K562 (cell line): Measurements from ENCODE around the gene PACC1. TPM values are rescaled to one million over a fixed set of nuclear protein-coding genes. Genes with fewer than 3 reads are reported as not detected.
A peak's percentile ranks its signal among the peaks of the same experiment; 100 is the strongest.

Experiments
- ATF1 ChIP-seq, 2 experiments: fragments of 450-650 bp in 1 of 2; IDR thresholded peaks; 2 replicates each; pipeline ENCODE4 v1.6.1; 2016; ENCODE audit warnings: missing compliant biosample characterization in 1 of 2, missing genetic modification characterization in 1 of 2
- BCL6 ChIP-seq: fragments of 250-450 bp; sonication (Bioruptor Pico); IDR thresholded peaks from 2 replicates; pipeline ENCODE4 v1.4.0; 2020
- CGGBP1 ChIP-seq: fragments of 250-450 bp; sonication (Bioruptor Pico); IDR thresholded peaks from 2 replicates; pipeline ENCODE4 v1.9.0; 2021; ENCODE audit warnings: mild to moderate bottlenecking
- CHD1 ChIP-seq: fragments of 200-600 bp; sonication (generic); IDR thresholded peaks from one replicate; pipeline ENCODE4 v1.6.1; 2012; ENCODE audit warnings: mild to moderate bottlenecking, moderate library complexity, low read length, inconsistent platforms
- DACH1 ChIP-seq: fragments of 450-650 bp; IDR thresholded peaks from 2 replicates; pipeline ENCODE4 v1.6.1; 2018; ENCODE audit not compliant: partially characterized antibody
- HMG20A ChIP-seq: fragments of 450-650 bp; formaldehyde crosslinking; conservative IDR thresholded peaks from 2 replicates; pipeline ENCODE4 v1.4.0; 2020; ENCODE audit warnings: mild to moderate bottlenecking, mixed read lengths
- KLF16 ChIP-seq: IDR thresholded peaks from 2 replicates; pipeline ENCODE4 v1.6.1; 2016; ENCODE audit warnings: antibody characterized with exemption
- MAFK ChIP-seq: IDR thresholded peaks from 2 replicates; pipeline ENCODE4 v1.6.1; 2011; ENCODE audit warnings: low read length, improper control_type of control experiment
- PCBP1 ChIP-seq: fragments of 200-400 bp; formaldehyde crosslinking; IDR thresholded peaks from 2 replicates; pipeline ENCODE4 v1.6.1; 2018; ENCODE audit warnings: mild to moderate bottlenecking, low read depth, low read length; ENCODE audit not compliant: poor library complexity, severe bottlenecking
- POLR2B ChIP-seq: fragments of 450-650 bp; IDR thresholded peaks from 2 replicates; pipeline ENCODE4 v1.6.1; 2018; ENCODE audit warnings: low read depth; ENCODE audit not compliant: partially characterized antibody
- SAFB2 ChIP-seq: fragments of 200-400 bp; formaldehyde crosslinking; IDR thresholded peaks from 2 replicates; pipeline ENCODE4 v1.6.1; 2018; ENCODE audit warnings: borderline replicate concordance, low read length, low read depth, moderate library complexity; ENCODE audit not compliant: severe bottlenecking
- SMARCE1 ChIP-seq: fragments of 450-650 bp; IDR thresholded peaks from 2 replicates; pipeline ENCODE4 v1.7.1; 2016; ENCODE audit warnings: mild to moderate bottlenecking
- STAT5B ChIP-seq: fragments of 250-450 bp; sonication (Bioruptor Pico); IDR thresholded peaks from 2 replicates; pipeline ENCODE4 v1.8.0; 2021; ENCODE audit warnings: mild to moderate bottlenecking, inconsistent platforms
- ZNF274 ChIP-seq: IDR thresholded peaks from 2 replicates; pipeline ENCODE4 v1.6.1; 2011; ENCODE audit warnings: low read depth, mild to moderate bottlenecking, low read length, moderate library complexity, borderline replicate concordance
- ZNF57 ChIP-seq: fragments of 450-650 bp; formaldehyde crosslinking; IDR thresholded peaks from 2 replicates; pipeline ENCODE4 v1.4.0; 2020; ENCODE audit warnings: mild to moderate bottlenecking, moderate library complexity
- polyA plus RNA-seq, 8 experiments: library from polyadenylated mRNA; depleted of rRNA in 4 of 8; stranded (reverse) in 5 of 8; unstranded in 3 of 8; fragments of >200 nt; fragmentation: Nextera tagmentation in 2 of 8; fragmentation: Illumina TruSeq in 1 of 8; extraction: Ambion mirVana in 2 of 8; extraction: Trizol in 1 of 8; gene quantifications; 2 replicates each; pipeline versions ENCODE4 v1.2.1 to v1.2.3, GENCODE V29; 2011 to 2014; ENCODE audit warnings: inconsistent platforms in 1 of 8, missing spikeins in 1 of 8
- total RNA-seq, 7 experiments: library from RNA; depleted of rRNA in 6 of 7; stranded (reverse); fragments of >200 nt in 6 of 7; fragmentation: Illumina TruSeq in 2 of 7; extraction: Trizol in 2 of 7; gene quantifications; 2 replicates each; pipeline versions ENCODE4 v1.2.1 to v1.2.3, GENCODE V29; 2011 to 2021; ENCODE audit warnings: low replicate concordance in 1 of 7
- TF ChIP-seq, protein P1 (sequence below), 3 experiments: IDR thresholded peaks in 2 of 3; conservative IDR thresholded peaks in 1 of 3; 2 replicates each; pipeline ENCODE4 v1.5.1; 2011 to 2012; ENCODE audit warnings: low read length in 3 of 3, mild to moderate bottlenecking in 3 of 3, control low read depth in 2 of 3, improper control_type of control experiment in 1 of 3, inconsistent platforms in 1 of 3, low read depth in 1 of 3, mixed read lengths in 1 of 3, moderate library complexity in 1 of 3; ENCODE audit not compliant: insufficient read depth in 2 of 3
- TF ChIP-seq, protein P2 (sequence below): fragments of 150-350 bp; IDR thresholded peaks from 2 replicates; pipeline ENCODE4 v1.6.1; 2014; ENCODE audit warnings: low read depth, mild to moderate bottlenecking, low read length, borderline replicate concordance
- TF ChIP-seq, protein P3 (sequence below), 2 experiments: fragments of 450-650 bp in 1 of 2; sonication (generic) in 1 of 2; formaldehyde crosslinking in 1 of 2; IDR thresholded peaks in 1 of 2; conservative IDR thresholded peaks in 1 of 2; 2 replicates each; pipeline versions ENCODE4 v1.6.1 to v1.8.1; 2016 to 2023; ENCODE audit warnings: mild to moderate bottlenecking in 2 of 2, moderate library complexity in 2 of 2, inconsistent platforms in 1 of 2, missing genetic modification reagents in 1 of 2

PACC1 gene
- total and polyA plus RNA-seq, 9 of the 15 experiments (the other 6 are each of a cell fraction or from before 2014, with no cell fraction given) = 7.1 to 19.3 (median 14.9) TPM

DNA sequence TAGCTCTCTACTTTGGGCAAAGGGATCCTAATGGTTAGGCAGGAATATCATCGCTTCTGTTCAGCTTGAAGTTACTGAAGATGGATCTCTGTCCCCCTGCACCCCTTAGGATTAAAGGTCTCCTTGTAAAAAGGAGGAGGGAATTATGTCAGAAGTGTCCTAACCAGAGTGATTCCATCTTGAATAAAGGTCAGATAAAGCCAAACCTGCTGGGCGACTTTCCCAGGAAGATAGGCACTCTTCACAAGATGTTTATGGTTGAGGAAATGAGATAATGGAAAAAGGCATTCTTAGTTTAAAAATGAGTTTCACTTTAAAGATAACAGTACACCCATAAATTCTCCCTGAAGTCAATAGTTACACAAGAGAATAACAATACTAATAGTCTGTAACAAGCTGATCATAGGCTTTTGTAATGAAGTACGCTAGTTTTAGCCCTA is 16.3 kb upstream of the PACC1 start (continued):
- TF ChIP-seq, protein P1, sequence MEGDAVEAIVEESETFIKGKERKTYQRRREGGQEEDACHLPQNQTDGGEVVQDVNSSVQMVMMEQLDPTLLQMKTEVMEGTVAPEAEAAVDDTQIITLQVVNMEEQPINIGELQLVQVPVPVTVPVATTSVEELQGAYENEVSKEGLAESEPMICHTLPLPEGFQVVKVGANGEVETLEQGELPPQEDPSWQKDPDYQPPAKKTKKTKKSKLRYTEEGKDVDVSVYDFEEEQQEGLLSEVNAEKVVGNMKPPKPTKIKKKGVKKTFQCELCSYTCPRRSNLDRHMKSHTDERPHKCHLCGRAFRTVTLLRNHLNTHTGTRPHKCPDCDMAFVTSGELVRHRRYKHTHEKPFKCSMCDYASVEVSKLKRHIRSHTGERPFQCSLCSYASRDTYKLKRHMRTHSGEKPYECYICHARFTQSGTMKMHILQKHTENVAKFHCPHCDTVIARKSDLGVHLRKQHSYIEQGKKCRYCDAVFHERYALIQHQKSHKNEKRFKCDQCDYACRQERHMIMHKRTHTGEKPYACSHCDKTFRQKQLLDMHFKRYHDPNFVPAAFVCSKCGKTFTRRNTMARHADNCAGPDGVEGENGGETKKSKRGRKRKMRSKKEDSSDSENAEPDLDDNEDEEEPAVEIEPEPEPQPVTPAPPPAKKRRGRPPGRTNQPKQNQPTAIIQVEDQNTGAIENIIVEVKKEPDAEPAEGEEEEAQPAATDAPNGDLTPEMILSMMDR (IDR thresholded peaks at IDR 0.05 in 2 of 3, conservative IDR thresholded peaks at IDR 0.05 in 1 of 3; ENCODE audit: insufficient read depth in 2 of 3, low read depth in 1 of 3, low read length in 3 of 3) = no peak
- no peak for TF ChIP-seq MAFK
- TF ChIP-seq SAFB2 = no peak
- TF ChIP-seq CHD1 = no peak
- no peak for TF ChIP-seq ATF1 (CRISPR knock-in tag; IDR thresholded peaks at IDR 0.05)
- 0 out of 2 replicates have a peak, but pooled peaks have one; percentile 14 for TF ChIP-seq ATF1 (tag; IDR thresholded peaks at IDR 0.05)
- 0 out of 2 replicates have a peak, but pooled peaks have one; percentile 51 for TF ChIP-seq STAT5B (CRISPR knock-in tag)
- TF ChIP-seq, protein P2, sequence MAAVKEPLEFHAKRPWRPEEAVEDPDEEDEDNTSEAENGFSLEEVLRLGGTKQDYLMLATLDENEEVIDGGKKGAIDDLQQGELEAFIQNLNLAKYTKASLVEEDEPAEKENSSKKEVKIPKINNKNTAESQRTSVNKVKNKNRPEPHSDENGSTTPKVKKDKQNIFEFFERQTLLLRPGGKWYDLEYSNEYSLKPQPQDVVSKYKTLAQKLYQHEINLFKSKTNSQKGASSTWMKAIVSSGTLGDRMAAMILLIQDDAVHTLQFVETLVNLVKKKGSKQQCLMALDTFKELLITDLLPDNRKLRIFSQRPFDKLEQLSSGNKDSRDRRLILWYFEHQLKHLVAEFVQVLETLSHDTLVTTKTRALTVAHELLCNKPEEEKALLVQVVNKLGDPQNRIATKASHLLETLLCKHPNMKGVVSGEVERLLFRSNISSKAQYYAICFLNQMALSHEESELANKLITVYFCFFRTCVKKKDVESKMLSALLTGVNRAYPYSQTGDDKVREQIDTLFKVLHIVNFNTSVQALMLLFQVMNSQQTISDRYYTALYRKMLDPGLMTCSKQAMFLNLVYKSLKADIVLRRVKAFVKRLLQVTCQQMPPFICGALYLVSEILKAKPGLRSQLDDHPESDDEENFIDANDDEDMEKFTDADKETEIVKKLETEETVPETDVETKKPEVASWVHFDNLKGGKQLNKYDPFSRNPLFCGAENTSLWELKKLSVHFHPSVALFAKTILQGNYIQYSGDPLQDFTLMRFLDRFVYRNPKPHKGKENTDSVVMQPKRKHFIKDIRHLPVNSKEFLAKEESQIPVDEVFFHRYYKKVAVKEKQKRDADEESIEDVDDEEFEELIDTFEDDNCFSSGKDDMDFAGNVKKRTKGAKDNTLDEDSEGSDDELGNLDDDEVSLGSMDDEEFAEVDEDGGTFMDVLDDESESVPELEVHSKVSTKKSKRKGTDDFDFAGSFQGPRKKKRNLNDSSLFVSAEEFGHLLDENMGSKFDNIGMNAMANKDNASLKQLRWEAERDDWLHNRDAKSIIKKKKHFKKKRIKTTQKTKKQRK = no peak
- peak; percentile 75 for TF ChIP-seq SMARCE1
- no peak for TF ChIP-seq CGGBP1
- TF ChIP-seq PCBP1 = no peak
- TF ChIP-seq DACH1 = peak; percentile 69
- peak; percentile 85; the same call in 1 of the 2 replicates for TF ChIP-seq BCL6 (CRISPR knock-in tag)
- no peak for TF ChIP-seq ZNF274
- peak; percentile 79; the same call in 1 of the 2 replicates for TF ChIP-seq HMG20A
- peak; percentile 77 for TF ChIP-seq KLF16
- no peak for TF ChIP-seq POLR2B
- no peak for TF ChIP-seq ZNF57 (CRISPR knock-in tag)
- TF ChIP-seq, protein P3, sequence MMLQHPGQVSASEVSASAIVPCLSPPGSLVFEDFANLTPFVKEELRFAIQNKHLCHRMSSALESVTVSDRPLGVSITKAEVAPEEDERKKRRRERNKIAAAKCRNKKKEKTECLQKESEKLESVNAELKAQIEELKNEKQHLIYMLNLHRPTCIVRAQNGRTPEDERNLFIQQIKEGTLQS (IDR thresholded peaks at IDR 0.05) = no peak
- TF ChIP-seq, protein P3 (CRISPR knock-in tag; conservative IDR thresholded peaks at IDR 0.05) = no peak
